CD14-positive monocyte (primary cell): ENCODE data around the gene MR1. TPM values are rescaled to one million over a fixed set of nuclear protein-coding genes. Genes with fewer than 3 reads are reported as not detected.

Source experiments
- DNase-seq, 3 donors: peaks; one replicate each; pipeline ENCODE4 v3.0.0-alpha.2; 2011 to 2022
- H2AFZ ChIP-seq: 2 replicates; pipeline ENCODE4 v1.6.0; 2012; ENCODE audit warnings: mild to moderate bottlenecking, low read depth, low read length, inconsistent platforms; ENCODE audit not compliant: insufficient read depth, poor library complexity, severe bottlenecking
- H3K27ac ChIP-seq, 2 donors: 1 replicate in 1 of 2; 2 replicates in 1 of 2; pipeline ENCODE4 v1.5.1; 2012 to 2013; ENCODE audit warnings: low read length in 2 of 2, control low read depth in 1 of 2, inconsistent platforms in 1 of 2, low read depth in 1 of 2, mild to moderate bottlenecking in 1 of 2
- H3K27me3 ChIP-seq, 2 donors: one replicate each; pipeline versions ENCODE4 v1.6.0 to v1.6.1; 2011 to 2013; ENCODE audit warnings: low read length in 2 of 2; ENCODE audit not compliant: control insufficient read depth in 2 of 2, insufficient read depth in 2 of 2
- H3K36me3 ChIP-seq, 2 donors: replicated peaks in 1 of 2; 1 replicate in 1 of 2; 2 replicates in 1 of 2; pipeline versions ENCODE4 v1.5.1 to v1.6.1; 2012 to 2013; ENCODE audit warnings: low read length in 2 of 2, control low read depth in 1 of 2, inconsistent platforms in 1 of 2, mild to moderate bottlenecking in 1 of 2; ENCODE audit not compliant: insufficient read depth in 2 of 2, control insufficient read depth in 1 of 2
- H3K4me1 ChIP-seq, 2 donors: 1 replicate in 1 of 2; 2 replicates in 1 of 2; pipeline versions ENCODE4 v1.5.1 to v1.6.1; 2012 to 2013; ENCODE audit warnings: low read length in 2 of 2, control low read depth in 1 of 2, inconsistent platforms in 1 of 2, mild to moderate bottlenecking in 1 of 2, moderate library complexity in 1 of 2; ENCODE audit not compliant: insufficient read depth in 2 of 2, control insufficient read depth in 1 of 2
- H3K4me2 ChIP-seq: replicated peaks from 2 replicates; pipeline ENCODE3; 2012; ENCODE audit warnings: low read length, moderate library complexity, mild to moderate bottlenecking; ENCODE audit not compliant: poor library complexity, severe bottlenecking; ENCODE audit errors: extremely low read depth
- H3K4me3 ChIP-seq, 3 experiments: fragments of 200-600 bp in 1 of 3; sonication (generic) in 1 of 3; replicated peaks in 1 of 3; 1 replicate in 2 of 3; 2 replicates in 1 of 3; pipeline ENCODE4 v1.5.1; 2011 to 2013; ENCODE audit warnings: low read length in 3 of 3, mild to moderate bottlenecking in 3 of 3, control low read depth in 2 of 3, low read depth in 2 of 3, inconsistent platforms in 1 of 3, moderate library complexity in 1 of 3
- H3K79me2 ChIP-seq: 2 replicates; pipeline ENCODE4 v1.6.0; 2012; ENCODE audit warnings: mild to moderate bottlenecking, control low read depth, inconsistent platforms, low read length, moderate library complexity; ENCODE audit not compliant: insufficient read depth
- H3K9ac ChIP-seq: 2 replicates; pipeline ENCODE4 v1.6.0; 2017; ENCODE audit warnings: low read length, mild to moderate bottlenecking; ENCODE audit not compliant: insufficient read depth, poor library complexity, severe bottlenecking
- H3K9me3 ChIP-seq, 2 donors: replicated peaks in 1 of 2; 1 replicate in 1 of 2; 2 replicates in 1 of 2; pipeline versions ENCODE4 v1.5.1 to v1.6.1; 2012 to 2013; ENCODE audit warnings: low read length in 2 of 2, control low read depth in 1 of 2; ENCODE audit not compliant: control insufficient read depth in 1 of 2, insufficient read depth in 1 of 2
- H4K20me1 ChIP-seq: 2 replicates; pipeline ENCODE4 v1.6.0; 2012; ENCODE audit warnings: mild to moderate bottlenecking, low read length, control low read depth, moderate library complexity; ENCODE audit not compliant: insufficient read depth
- H3K27ac Mint-ChIP-seq, 7 donors: one replicate each; pipeline ENCODE4 v1.8.0; 2020; ENCODE audit warnings: mild to moderate bottlenecking in 7 of 7, mixed read lengths in 7 of 7, moderate library complexity in 6 of 7, inconsistent platforms in 2 of 7
- H3K27me3 Mint-ChIP-seq, 3 donors: one replicate each; pipeline ENCODE4 v1.8.0; 2021 to 2022; ENCODE audit warnings: low read depth in 3 of 3, mild to moderate bottlenecking in 3 of 3, mixed read lengths in 3 of 3, moderate library complexity in 3 of 3, inconsistent platforms in 1 of 3
- H3K36me3 Mint-ChIP-seq, 2 donors: one replicate each; pipeline ENCODE4 v1.8.0; 2020; ENCODE audit warnings: mixed read lengths in 2 of 2, inconsistent platforms in 1 of 2, mild to moderate bottlenecking in 1 of 2
- H3K4me1 Mint-ChIP-seq: one replicate; pipeline ENCODE4 v1.8.0; 2020; ENCODE audit warnings: mild to moderate bottlenecking, mixed read lengths
- H3K4me3 Mint-ChIP-seq, 2 donors: one replicate each; pipeline ENCODE4 v1.8.0; 2020; ENCODE audit warnings: mild to moderate bottlenecking in 2 of 2, mixed read lengths in 2 of 2, moderate library complexity in 1 of 2
- H3K9me3 Mint-ChIP-seq, 7 donors: one replicate each; pipeline ENCODE4 v1.8.0; 2020 to 2022; ENCODE audit warnings: mixed read lengths in 7 of 7, mild to moderate bottlenecking in 6 of 7, moderate library complexity in 6 of 7, inconsistent platforms in 2 of 7
- WGBS: methylation state at CpG from one replicate; pipeline ENCODE4 v1.1.5; 2013; ENCODE audit warnings: missing lambda C conversion rate; ENCODE audit not compliant: insufficient coverage; 5-methylcytosine and 5-hydroxymethylcytosine counted together
- intact Hi-C, 2 donors: fragments of 100-400 bp; cut with micrococcal nuclease; formaldehyde crosslinking; loops; one replicate each; pipeline versions ENCODE4 v1.15.0 to v1.15.1; 2023
- polyA plus RNA-seq, 3 donors: library from polyadenylated mRNA; depleted of rRNA in 1 of 3; unstranded in 2 of 3; stranded (reverse) in 1 of 3; fragments of 300-500 nt in 2 of 3; fragments of >200 nt in 1 of 3; fragmentation: Illumina TruSeq in 2 of 3; gene quantifications; 1 replicate in 2 of 3; 2 replicates in 1 of 3; pipeline ENCODE4 v1.2.3, GENCODE V29; 2012 to 2021
- TF ChIP-seq, protein P1 (sequence below): fragments of 200-600 bp; IDR thresholded peaks from one replicate; pipeline ENCODE4 v1.8.0; 2022; ENCODE audit warnings: antibody characterized with exemption, mild to moderate bottlenecking

Gene MR1
- polyA plus RNA-seq, 3 donors: 17.7 to 46.9 (median 40.9) TPM

DNA sequence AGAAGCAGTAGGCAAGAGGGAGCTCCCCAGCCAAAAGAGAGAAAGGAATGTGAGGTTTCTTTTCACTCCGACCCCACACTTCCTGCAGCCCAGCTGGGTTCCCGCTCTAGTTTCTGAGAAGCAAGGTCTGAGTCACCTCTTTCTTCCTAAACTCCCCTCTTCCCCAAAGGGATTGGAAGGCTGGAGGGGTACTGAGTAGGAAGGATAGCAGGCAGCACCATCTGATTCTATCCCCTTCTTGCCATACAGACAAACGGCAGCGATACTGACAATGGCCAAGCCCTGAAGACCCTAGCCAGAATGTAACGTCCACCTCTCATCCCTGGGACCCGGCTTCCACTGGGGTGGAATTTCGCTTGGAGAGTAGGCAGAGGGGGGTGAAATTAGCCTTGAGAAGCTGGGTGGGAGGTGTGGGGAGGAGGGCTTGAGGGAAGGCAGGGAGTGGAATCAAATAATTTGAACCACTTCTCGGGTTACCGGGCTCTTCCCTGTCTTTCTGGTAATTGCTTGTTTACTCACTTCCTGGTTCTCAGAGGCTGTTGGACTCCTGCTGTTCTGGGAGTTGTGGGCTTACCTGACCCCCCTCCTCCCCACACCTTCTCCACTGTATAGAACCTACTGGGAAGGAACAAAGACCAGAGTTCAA is 67.9 kb downstream of the MR1 start:
- Histone ChIP-seq H3K79me2 (no peaks in the 10 kb centered on the region), H3K4me1 (peaks cover 61 to 76% of the 10 kb centered on the region in 2 donors), H4K20me1 (peaks cover 7% of the 10 kb centered on the region), H3K36me3 (no peaks in the 10 kb centered on the region), H3K4me2 (no peak overlapping the region), H3K4me3 (no peak overlapping the region), H3K9ac (no peak overlapping the region), H3K9me3 (no peaks in the 10 kb centered on the region), H2AFZ (no peak overlapping the region), H3K27ac (no peak overlapping the region), H3K27me3 (peaks cover 6 to 23% of the 10 kb centered on the region in 2 donors)
- 67% methylated on average over 1 of the region's 9 CpGs for WGBS
- Mint-ChIP-seq H3K4me3 (peak overlapping the region in 1 of 2 donors; percentile 54), H3K27me3 (peaks cover 25 to 33% (median 32%) of the 10 kb centered on the region in 3 donors), H3K27ac (peak overlapping the region in 3 of 7 donors; percentile 32 to 52 (median 46)), H3K36me3 (peaks cover 0 to 7% of the 10 kb centered on the region in 2 donors), H3K9me3 (peaks cover 0 to 1% (median 0%) of the 10 kb centered on the region in 7 donors), H3K4me1 (peaks cover 78% of the 10 kb centered on the region)
- intact Hi-C loops: no loop called here
- TF ChIP-seq, protein P1, sequence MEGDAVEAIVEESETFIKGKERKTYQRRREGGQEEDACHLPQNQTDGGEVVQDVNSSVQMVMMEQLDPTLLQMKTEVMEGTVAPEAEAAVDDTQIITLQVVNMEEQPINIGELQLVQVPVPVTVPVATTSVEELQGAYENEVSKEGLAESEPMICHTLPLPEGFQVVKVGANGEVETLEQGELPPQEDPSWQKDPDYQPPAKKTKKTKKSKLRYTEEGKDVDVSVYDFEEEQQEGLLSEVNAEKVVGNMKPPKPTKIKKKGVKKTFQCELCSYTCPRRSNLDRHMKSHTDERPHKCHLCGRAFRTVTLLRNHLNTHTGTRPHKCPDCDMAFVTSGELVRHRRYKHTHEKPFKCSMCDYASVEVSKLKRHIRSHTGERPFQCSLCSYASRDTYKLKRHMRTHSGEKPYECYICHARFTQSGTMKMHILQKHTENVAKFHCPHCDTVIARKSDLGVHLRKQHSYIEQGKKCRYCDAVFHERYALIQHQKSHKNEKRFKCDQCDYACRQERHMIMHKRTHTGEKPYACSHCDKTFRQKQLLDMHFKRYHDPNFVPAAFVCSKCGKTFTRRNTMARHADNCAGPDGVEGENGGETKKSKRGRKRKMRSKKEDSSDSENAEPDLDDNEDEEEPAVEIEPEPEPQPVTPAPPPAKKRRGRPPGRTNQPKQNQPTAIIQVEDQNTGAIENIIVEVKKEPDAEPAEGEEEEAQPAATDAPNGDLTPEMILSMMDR: no peak
- peak in 1 of 3 donors; percentile 33 for DNase-seq

DNA sequence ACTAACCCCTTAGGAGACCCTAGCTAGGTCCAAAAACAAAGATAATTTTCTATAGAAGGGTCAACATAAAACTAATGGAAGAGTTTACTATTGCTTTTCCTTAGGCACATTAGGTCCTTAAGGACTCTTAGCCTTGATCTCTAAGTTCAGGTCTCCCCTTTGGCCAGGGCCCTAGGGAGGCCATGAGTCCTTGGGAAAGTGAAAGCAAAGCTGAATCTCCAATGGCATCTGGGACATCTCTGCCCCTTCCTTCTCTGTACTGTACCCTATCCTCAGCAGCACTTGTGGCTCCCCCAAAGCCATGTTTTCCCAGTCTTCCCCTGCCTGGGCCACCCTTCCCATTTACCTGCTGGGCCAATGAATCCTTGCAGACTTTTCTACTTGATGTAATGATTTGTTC is 69.1 kb downstream of the MR1 start:
- Mint-ChIP-seq H3K9me3 (peaks cover 0 to 1% (median 0%) of the 10 kb centered on the region in 7 donors), H3K4me3 (peak overlapping the region in 1 of 2 donors; percentile 69), H3K27me3 (peaks cover 30 to 38% (median 33%) of the 10 kb centered on the region in 3 donors), H3K4me1 (peaks cover 81% of the 10 kb centered on the region), H3K27ac (peak overlapping the region in 3 of 7 donors; percentile 0 to 33 (median 24)), H3K36me3 (peaks cover 0 to 7% of the 10 kb centered on the region in 2 donors)
- Histone ChIP-seq H4K20me1 (no peaks in the 10 kb centered on the region), H3K36me3 (no peaks in the 10 kb centered on the region), H3K9ac (no peak overlapping the region), H3K4me2 (no peak overlapping the region), H3K27ac (no peak overlapping the region), H3K4me1 (peaks cover 59 to 76% of the 10 kb centered on the region in 2 donors), H3K27me3 (peaks cover 6 to 26% of the 10 kb centered on the region in 2 donors), H3K9me3 (no peaks in the 10 kb centered on the region), H3K79me2 (no peaks in the 10 kb centered on the region), H3K4me3 (no peak overlapping the region), H2AFZ (no peak overlapping the region)
- TF ChIP-seq, protein P1: no peak
- DNase-seq: no peak
- intact Hi-C loops: no loop called here
